ENCODE data around the gene OLFML2B.
"Not testable (repeated sequence)": the region's sequence is repeated elsewhere in the genome, so short reads cannot be mapped to it uniquely, and the experiment has no call there.

The OLFML2B gene

DNA sequence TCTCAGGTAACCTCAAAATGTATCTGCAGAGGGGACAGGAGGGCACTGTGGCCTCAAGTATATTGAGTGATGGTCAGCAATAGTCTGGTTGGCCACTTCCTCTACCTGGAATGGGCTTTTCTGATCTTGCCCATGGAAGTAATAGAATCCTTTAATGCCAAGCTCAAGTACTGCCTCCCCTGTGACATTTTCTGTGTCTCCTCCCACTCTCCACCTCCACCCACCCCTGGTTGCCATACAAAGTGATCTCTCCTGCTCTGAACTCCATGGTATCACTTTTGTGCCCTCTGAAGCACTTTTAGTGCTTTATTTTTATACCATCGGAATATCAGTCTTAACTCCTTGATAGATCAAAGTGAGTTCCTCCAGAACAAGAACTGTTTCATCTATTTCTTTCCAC lies 36.6 kb upstream of the OLFML2B start:
- peaks cover 5% of the 10 kb centered on the region; the same call in 1 of the 2 replicates for H3K4me1 ChIP-seq (ENCODE audit: control insufficient read depth, insufficient read depth, low read length)
- H3K27ac ChIP-seq (ENCODE audit: low read depth, low read length): no peak overlapping the region
- no peaks in the 10 kb centered on the region for H3K9me3 ChIP-seq (ENCODE audit: control insufficient read depth, insufficient read depth, low read length)
- H3K27me3 ChIP-seq (ENCODE audit: control insufficient read depth, insufficient read depth, low read length): no peaks in the 10 kb centered on the region
- no peak overlapping the region for H3K9ac ChIP-seq (ENCODE audit: low read depth, low read length)
- H3K36me3 ChIP-seq (ENCODE audit: control insufficient read depth, insufficient read depth, low read length): no peaks in the 10 kb centered on the region
- H3K4me3 ChIP-seq (ENCODE audit: low read depth, low read length): no peak overlapping the region

DNA sequence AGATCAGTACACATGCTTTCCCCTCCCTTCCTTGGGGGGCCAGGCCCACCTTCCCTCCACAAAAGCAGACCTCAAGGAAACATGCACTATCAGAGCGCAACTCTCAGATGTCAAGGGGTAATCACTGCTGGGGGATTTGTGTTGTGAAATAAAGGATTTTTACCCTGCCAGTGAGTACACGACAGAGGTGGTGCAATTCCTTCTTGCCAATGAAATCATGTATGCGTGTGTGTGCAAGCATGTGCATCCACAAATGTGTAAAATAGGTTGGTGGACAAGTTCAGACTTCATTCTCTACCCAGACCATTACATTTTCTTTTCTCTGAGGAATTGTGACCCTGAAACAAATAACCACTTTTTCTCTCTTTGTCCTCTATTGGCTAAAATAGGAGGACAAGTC lies 36.1 kb upstream of the OLFML2B start:
- Histone ChIP-seq H3K36me3 (ENCODE audit: control insufficient read depth, insufficient read depth, low read length) (no peaks in the 10 kb centered on the region), H3K27me3 (ENCODE audit: control insufficient read depth, insufficient read depth, low read length) (no peaks in the 10 kb centered on the region), H3K9me3 (ENCODE audit: control insufficient read depth, insufficient read depth, low read length) (no peaks in the 10 kb centered on the region), H3K4me1 (ENCODE audit: control insufficient read depth, insufficient read depth, low read length) (no peaks in the 10 kb centered on the region), H3K9ac (ENCODE audit: low read depth, low read length) (no peak overlapping the region), H3K27ac (ENCODE audit: low read depth, low read length) (no peak overlapping the region), H3K4me3 (ENCODE audit: low read depth, low read length) (no peak overlapping the region)

DNA sequence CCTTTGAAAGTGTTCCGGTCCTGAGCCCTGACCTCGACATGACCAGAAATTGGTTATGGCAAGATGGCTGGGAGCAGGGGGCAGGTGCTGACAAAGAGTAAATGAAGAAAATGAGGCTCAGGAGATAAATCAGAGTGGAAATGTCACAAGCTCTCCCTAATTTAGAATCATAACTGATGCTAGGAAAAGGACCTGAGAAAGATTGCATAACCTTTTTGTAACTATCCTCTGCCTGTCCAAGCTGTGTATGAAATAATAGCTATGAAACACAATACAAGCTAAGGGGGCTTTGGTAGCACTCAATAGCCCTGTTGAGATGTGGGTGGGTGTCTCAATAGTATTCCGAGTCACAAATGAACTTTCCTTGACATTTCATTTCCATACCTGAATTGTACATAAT lies 32.9 kb upstream of the OLFML2B start:
- H3K27ac ChIP-seq (ENCODE audit: low read depth, low read length): no peak overlapping the region

DNA sequence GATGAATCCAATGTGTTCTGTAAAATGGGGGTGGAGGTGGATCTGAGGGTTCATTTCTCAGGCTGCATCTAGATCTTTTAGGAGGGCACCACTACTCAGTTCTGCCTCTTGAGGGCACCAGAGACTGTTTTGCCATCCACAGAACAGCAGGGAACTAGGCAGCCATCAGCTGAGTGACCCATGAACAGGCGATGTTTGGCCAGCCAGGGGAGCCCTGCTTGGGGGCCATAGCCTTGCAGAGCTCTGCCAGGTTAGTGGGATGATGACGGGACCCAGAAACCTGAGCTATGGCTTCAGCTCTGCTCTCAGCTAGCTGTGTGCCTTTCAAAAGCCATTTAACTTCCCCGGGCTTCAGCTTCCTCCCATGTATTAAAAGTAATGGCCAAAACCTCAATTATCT lies 32.4 kb upstream of the OLFML2B start:
- no peaks in the 10 kb centered on the region for H3K9me3 ChIP-seq (ENCODE audit: control insufficient read depth, insufficient read depth, low read length)
- no peaks in the 10 kb centered on the region for H3K4me1 ChIP-seq (ENCODE audit: control insufficient read depth, insufficient read depth, low read length)
- H3K27me3 ChIP-seq (ENCODE audit: control insufficient read depth, insufficient read depth, low read length): no peaks in the 10 kb centered on the region
- H3K4me3 ChIP-seq (ENCODE audit: low read depth, low read length): no peak overlapping the region
- no peak overlapping the region for H3K9ac ChIP-seq (ENCODE audit: low read depth, low read length)
- H3K27ac ChIP-seq (ENCODE audit: low read depth, low read length): no peak overlapping the region
- no peaks in the 10 kb centered on the region for H3K36me3 ChIP-seq (ENCODE audit: control insufficient read depth, insufficient read depth, low read length)

More for the DNA sequence above, 32.9 kb upstream of the OLFML2B start:
- H3K9me3 ChIP-seq (ENCODE audit: control insufficient read depth, insufficient read depth, low read length): no peaks in the 10 kb centered on the region
- H3K9ac ChIP-seq (ENCODE audit: low read depth, low read length): no peak overlapping the region
- no peak overlapping the region for H3K4me3 ChIP-seq (ENCODE audit: low read depth, low read length)
- H3K4me1 ChIP-seq (ENCODE audit: control insufficient read depth, insufficient read depth, low read length): no peaks in the 10 kb centered on the region
- H3K27me3 ChIP-seq (ENCODE audit: control insufficient read depth, insufficient read depth, low read length): no peaks in the 10 kb centered on the region
- no peaks in the 10 kb centered on the region for H3K36me3 ChIP-seq (ENCODE audit: control insufficient read depth, insufficient read depth, low read length)

DNA sequence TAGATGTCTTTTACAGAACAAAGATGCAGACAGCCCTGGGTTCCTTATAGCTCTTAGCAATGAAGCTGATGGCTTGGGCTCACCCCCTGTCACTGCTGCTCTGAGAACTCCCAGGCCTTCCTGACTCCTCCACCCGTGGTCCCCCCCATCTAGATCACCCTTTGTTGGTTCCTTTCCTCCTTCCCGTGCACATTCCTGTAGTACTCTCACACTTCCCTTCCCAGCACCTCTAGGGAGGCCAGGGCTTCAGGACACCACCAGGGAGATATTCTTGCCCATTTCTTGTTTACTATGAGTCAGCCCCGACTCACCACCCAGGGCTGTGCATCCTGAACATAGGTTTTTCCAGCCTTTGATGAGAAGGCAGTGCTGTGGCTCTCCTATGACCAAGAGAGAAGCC lies 31.4 kb upstream of the OLFML2B start:
- Histone ChIP-seq H3K9ac (ENCODE audit: low read depth, low read length) (no peak overlapping the region), H3K36me3 (ENCODE audit: control insufficient read depth, insufficient read depth, low read length) (no peaks in the 10 kb centered on the region), H3K4me3 (ENCODE audit: low read depth, low read length) (no peak overlapping the region), H3K27ac (ENCODE audit: low read depth, low read length) (no peak overlapping the region), H3K27me3 (ENCODE audit: control insufficient read depth, insufficient read depth, low read length) (no peaks in the 10 kb centered on the region), H3K4me1 (ENCODE audit: control insufficient read depth, insufficient read depth, low read length) (no peaks in the 10 kb centered on the region), H3K9me3 (ENCODE audit: control insufficient read depth, insufficient read depth, low read length) (no peaks in the 10 kb centered on the region)

DNA sequence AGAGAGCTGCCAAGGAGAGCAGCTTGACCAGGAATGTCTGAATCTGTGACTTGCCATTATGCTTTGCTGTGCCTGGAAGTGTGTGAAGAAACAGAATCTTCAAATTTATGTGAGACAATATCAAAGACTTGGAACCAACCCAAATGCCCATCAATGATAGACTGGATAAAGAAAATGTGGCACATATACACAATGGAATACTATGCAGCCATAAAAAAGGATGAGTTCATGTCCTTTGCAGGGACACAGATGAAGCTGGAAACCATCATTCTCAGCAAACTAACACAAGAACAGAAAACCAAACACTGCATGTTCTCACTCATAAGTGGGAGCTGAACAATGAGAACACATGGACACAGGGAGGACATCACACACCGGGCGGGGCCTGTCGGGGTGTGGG lies 30.3 kb upstream of the OLFML2B start:
- not testable (repeated sequence) for H3K27me3 ChIP-seq (ENCODE audit: control insufficient read depth, insufficient read depth, low read length); H3K4me1 ChIP-seq (ENCODE audit: control insufficient read depth, insufficient read depth, low read length); H3K27ac ChIP-seq (ENCODE audit: low read depth, low read length); H3K4me3 ChIP-seq (ENCODE audit: low read depth, low read length); H3K36me3 ChIP-seq (ENCODE audit: control insufficient read depth, insufficient read depth, low read length); H3K9me3 ChIP-seq (ENCODE audit: control insufficient read depth, insufficient read depth, low read length); H3K9ac ChIP-seq (ENCODE audit: low read depth, low read length)

DNA sequence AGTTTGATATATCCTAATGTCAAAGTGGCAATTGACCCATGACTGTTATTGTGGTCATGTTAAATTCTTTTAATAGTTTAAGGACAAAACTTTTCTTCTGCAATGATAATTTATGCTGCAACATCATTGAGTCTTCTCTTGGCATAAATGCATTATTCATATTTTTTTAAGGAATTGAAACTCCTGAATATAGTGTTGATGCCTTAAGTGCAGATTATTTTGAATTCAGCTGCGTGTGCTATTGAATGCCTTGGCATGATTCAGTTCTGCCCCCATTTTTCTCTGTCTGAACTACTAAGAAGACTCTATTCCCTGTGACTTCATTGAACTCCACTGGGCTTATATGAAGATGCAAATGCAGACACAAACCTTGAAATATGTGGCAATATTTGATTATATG lies 23.3 kb upstream of the OLFML2B start:
- Histone ChIP-seq H3K9ac (ENCODE audit: low read depth, low read length) (no peak overlapping the region), H3K4me3 (ENCODE audit: low read depth, low read length) (no peak overlapping the region), H3K36me3 (ENCODE audit: control insufficient read depth, insufficient read depth, low read length) (no peaks in the 10 kb centered on the region), H3K9me3 (ENCODE audit: control insufficient read depth, insufficient read depth, low read length) (no peaks in the 10 kb centered on the region), H3K4me1 (ENCODE audit: control insufficient read depth, insufficient read depth, low read length) (no peaks in the 10 kb centered on the region), H3K27ac (ENCODE audit: low read depth, low read length) (no peak overlapping the region), H3K27me3 (ENCODE audit: control insufficient read depth, insufficient read depth, low read length) (no peaks in the 10 kb centered on the region)

DNA sequence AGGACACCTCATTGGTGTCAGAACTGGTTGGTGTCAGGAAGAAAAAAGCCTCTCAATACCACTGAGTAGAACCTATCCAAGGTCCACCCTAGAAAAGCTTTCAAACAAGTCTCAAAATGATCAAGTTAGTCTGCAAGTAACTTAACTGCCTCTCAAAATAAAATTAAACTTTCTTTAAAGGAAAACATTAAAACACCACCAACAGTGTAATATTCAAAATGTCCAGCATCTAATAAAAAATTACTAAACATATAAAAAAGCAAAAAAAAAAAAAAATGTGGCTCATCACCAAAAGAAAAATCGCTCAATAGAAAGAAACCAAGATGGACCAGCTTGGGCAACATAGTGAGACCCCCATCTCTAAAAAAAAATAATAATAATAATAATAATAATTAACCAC lies 18.7 kb upstream of the OLFML2B start:
- no peak overlapping the region for H3K9ac ChIP-seq (ENCODE audit: low read depth, low read length)
- H3K36me3 ChIP-seq (ENCODE audit: control insufficient read depth, insufficient read depth, low read length): no peaks in the 10 kb centered on the region
- H3K27me3 ChIP-seq (ENCODE audit: control insufficient read depth, insufficient read depth, low read length): no peaks in the 10 kb centered on the region
- no peak overlapping the region for H3K27ac ChIP-seq (ENCODE audit: low read depth, low read length)
- no peak overlapping the region for H3K4me3 ChIP-seq (ENCODE audit: low read depth, low read length)
- H3K4me1 ChIP-seq (ENCODE audit: control insufficient read depth, insufficient read depth, low read length): peaks cover 3% of the 10 kb centered on the region; the same call in 1 of the 2 replicates
- no peaks in the 10 kb centered on the region for H3K9me3 ChIP-seq (ENCODE audit: control insufficient read depth, insufficient read depth, low read length)

DNA sequence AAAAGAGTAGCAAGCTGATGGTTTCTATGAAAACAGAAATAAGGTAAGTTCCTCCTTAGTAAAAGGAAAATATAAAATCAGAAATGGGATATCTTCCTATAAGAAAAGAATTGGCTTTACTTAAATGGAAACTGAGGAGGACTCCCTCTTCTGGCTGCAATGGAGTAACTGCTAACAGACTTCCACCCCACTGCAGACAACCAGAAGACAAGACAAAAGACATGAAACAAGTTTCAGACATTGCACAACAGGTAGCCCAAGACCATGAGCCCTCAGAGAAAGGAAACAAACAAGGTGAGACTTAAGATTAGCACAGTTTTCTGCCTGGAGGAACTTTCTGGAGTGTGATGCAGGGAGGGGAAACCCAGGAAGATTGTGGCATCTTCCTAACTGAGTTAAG lies 17.0 kb upstream of the OLFML2B start:
- Histone ChIP-seq H3K9ac (ENCODE audit: low read depth, low read length) (no peak overlapping the region), H3K27me3 (ENCODE audit: control insufficient read depth, insufficient read depth, low read length) (no peaks in the 10 kb centered on the region), H3K27ac (ENCODE audit: low read depth, low read length) (no peak overlapping the region), H3K9me3 (ENCODE audit: control insufficient read depth, insufficient read depth, low read length) (no peaks in the 10 kb centered on the region), H3K4me1 (ENCODE audit: control insufficient read depth, insufficient read depth, low read length) (peaks cover 3% of the 10 kb centered on the region; the same call in 1 of the 2 replicates), H3K36me3 (ENCODE audit: control insufficient read depth, insufficient read depth, low read length) (no peaks in the 10 kb centered on the region), H3K4me3 (ENCODE audit: low read depth, low read length) (no peak overlapping the region)

DNA sequence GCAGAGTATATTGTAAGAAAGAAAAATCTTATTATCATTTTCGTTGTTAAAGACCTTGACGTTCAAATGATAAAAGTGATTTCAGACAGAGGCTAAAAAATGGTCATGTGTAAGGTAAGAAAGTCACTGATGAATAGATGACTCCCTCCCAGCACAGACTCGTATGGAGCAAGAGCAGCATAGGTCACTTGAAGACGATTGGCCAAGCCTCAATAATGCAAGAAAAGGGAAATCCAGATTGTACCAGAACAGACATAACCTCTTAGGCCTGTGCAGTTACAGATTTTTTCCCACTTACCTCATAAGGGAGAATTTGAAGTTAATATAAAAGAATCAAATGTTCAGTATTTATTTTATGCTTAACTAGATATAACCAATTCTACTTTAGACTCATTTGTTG lies 16.3 kb upstream of the OLFML2B start:
- Histone ChIP-seq H3K27ac (ENCODE audit: low read depth, low read length) (no peak overlapping the region), H3K9me3 (ENCODE audit: control insufficient read depth, insufficient read depth, low read length) (no peaks in the 10 kb centered on the region), H3K9ac (ENCODE audit: low read depth, low read length) (no peak overlapping the region), H3K4me1 (ENCODE audit: control insufficient read depth, insufficient read depth, low read length) (peaks cover 3% of the 10 kb centered on the region; the same call in 1 of the 2 replicates), H3K27me3 (ENCODE audit: control insufficient read depth, insufficient read depth, low read length) (no peaks in the 10 kb centered on the region), H3K4me3 (ENCODE audit: low read depth, low read length) (no peak overlapping the region), H3K36me3 (ENCODE audit: control insufficient read depth, insufficient read depth, low read length) (no peaks in the 10 kb centered on the region)

DNA sequence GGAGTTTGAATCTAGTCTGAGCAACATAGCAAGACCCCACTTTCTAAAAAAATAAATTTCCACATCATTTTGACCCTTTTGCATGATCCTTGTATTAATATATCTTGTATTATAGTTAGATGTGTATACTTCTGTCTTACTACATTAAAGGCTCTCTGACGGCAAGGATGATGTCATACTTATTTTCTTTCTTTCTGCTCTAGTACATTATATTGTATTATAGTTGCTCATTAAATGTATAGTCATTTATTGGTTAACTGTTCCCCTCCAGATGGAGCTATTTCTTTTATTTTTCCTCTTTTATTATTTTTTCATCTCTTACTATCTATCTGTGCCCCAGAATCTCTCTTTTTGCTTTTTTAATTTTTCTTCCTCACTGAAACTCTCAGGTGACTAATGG lies 15.0 kb upstream of the OLFML2B start:
- Histone ChIP-seq H3K36me3 (ENCODE audit: control insufficient read depth, insufficient read depth, low read length) (no peaks in the 10 kb centered on the region), H3K4me3 (ENCODE audit: low read depth, low read length) (no peak overlapping the region), H3K27me3 (ENCODE audit: control insufficient read depth, insufficient read depth, low read length) (no peaks in the 10 kb centered on the region; the same call in 1 of the 2 replicates), H3K9ac (ENCODE audit: low read depth, low read length) (no peak overlapping the region), H3K9me3 (ENCODE audit: control insufficient read depth, insufficient read depth, low read length) (no peaks in the 10 kb centered on the region), H3K27ac (ENCODE audit: low read depth, low read length) (no peak overlapping the region), H3K4me1 (ENCODE audit: control insufficient read depth, insufficient read depth, low read length) (peaks cover 3% of the 10 kb centered on the region; the same call in 1 of the 2 replicates)

DNA sequence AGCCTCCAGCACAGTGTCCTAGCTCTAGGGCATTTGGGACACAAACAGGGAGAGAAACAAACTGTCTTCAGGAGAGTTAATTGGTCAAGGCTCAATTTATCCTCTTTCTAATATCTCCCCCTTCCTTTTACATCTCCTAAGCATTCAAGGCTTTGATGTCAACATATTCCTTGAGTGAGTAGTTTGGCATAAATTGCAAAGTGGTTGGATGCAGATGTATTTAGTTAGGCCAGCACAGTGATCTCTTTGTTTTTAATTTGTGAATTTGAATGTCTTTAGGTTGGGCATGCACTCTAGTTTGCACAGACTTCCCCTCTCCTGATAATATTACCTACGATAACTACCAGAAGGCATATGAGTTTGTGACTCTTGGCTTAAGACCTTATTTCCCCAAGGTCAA lies 12.5 kb upstream of the OLFML2B start:
- Histone ChIP-seq H3K27ac (ENCODE audit: low read depth, low read length) (no peak overlapping the region), H3K27me3 (ENCODE audit: control insufficient read depth, insufficient read depth, low read length) (no peaks in the 10 kb centered on the region; the same call in 1 of the 2 replicates), H3K4me1 (ENCODE audit: control insufficient read depth, insufficient read depth, low read length) (peaks cover 3% of the 10 kb centered on the region; the same call in 1 of the 2 replicates), H3K9ac (ENCODE audit: low read depth, low read length) (no peak overlapping the region), H3K9me3 (ENCODE audit: control insufficient read depth, insufficient read depth, low read length) (no peaks in the 10 kb centered on the region), H3K4me3 (ENCODE audit: low read depth, low read length) (no peak overlapping the region), H3K36me3 (ENCODE audit: control insufficient read depth, insufficient read depth, low read length) (no peaks in the 10 kb centered on the region)
